Calu3 (cell line): ENCODE measurements around the gene CCDC88A. TPM values are rescaled to one million over a fixed set of nuclear protein-coding genes. Genes with fewer than 3 reads are reported as not detected.

Experiments used
- BruUV-seq: library from RNA; stranded (reverse); fragments of 400-500 nt; replicated peaks from 2 replicates; lab custom pipeline; 2021; lab: Mats Ljungman, UMichigan
- CTCF ChIA-PET: fragments of 300-600 bp; sonication (Branson Sonifier 250); formaldehyde crosslinking; loops from one replicate; lab custom pipeline; 2022; ENCODE audit warnings: antibody characterized with exemption; lab: Charles Lee
- DNase-seq: peaks from one replicate; pipeline ENCODE4 v3.0.0; 2022
- H3K27ac Mint-ChIP-seq: one replicate; pipeline ENCODE4 v1.8.0; 2022; ENCODE audit warnings: mixed read lengths; ENCODE audit not compliant: unreplicated experiment
- H3K27me3 Mint-ChIP-seq: one replicate; pipeline ENCODE4 v1.8.0; 2022; ENCODE audit warnings: mixed read lengths; ENCODE audit not compliant: unreplicated experiment
- H3K36me3 Mint-ChIP-seq: one replicate; pipeline ENCODE4 v1.8.0; 2022; ENCODE audit warnings: mild to moderate bottlenecking, moderate library complexity, mixed read lengths; ENCODE audit not compliant: insufficient read depth, unreplicated experiment
- H3K4me1 Mint-ChIP-seq: one replicate; pipeline ENCODE4 v1.8.0; 2022; ENCODE audit warnings: mild to moderate bottlenecking, low read depth, mixed read lengths; ENCODE audit not compliant: unreplicated experiment
- H3K4me3 Mint-ChIP-seq: one replicate; pipeline ENCODE4 v1.8.0; 2022; ENCODE audit warnings: mild to moderate bottlenecking, low read depth, moderate library complexity, mixed read lengths; ENCODE audit not compliant: unreplicated experiment
- H3K9me3 Mint-ChIP-seq: one replicate; pipeline ENCODE4 v1.8.0; 2022; ENCODE audit warnings: low read depth, mixed read lengths; ENCODE audit not compliant: unreplicated experiment
- CTCF ChIP-seq: fragments of 200-600 bp; IDR thresholded peaks from one replicate; pipeline ENCODE4 v1.8.0; 2022; ENCODE audit warnings: antibody characterized with exemption; ENCODE audit not compliant: unreplicated experiment
- intact Hi-C: fragments of 100-400 bp; cut with micrococcal nuclease; formaldehyde crosslinking; loops from one replicate; pipeline ENCODE4 v1.10.0; 2022; ENCODE audit not compliant: unreplicated experiment
- total RNA-seq: library from RNA; stranded (reverse); gene quantifications from 2 replicates; pipeline ENCODE4 v1.2.3, GENCODE V29; 2022

Gene CCDC88A
- total RNA-seq, 1 experiment from 2014 or later, result 49.7 TPM

GRCh38 chr2:55441280-55441892 lies 21.7 kb upstream of the CCDC88A start:
- intact Hi-C loops, result no loop called here
- Mint-ChIP-seq H3K9me3 (no peaks in the 10 kb centered on the region), H3K4me3 (no peak overlapping the region), H3K27me3 (peaks cover 16% of the 10 kb centered on the region), H3K27ac (no peak overlapping the region), H3K36me3 (no peaks in the 10 kb centered on the region), H3K4me1 (no peaks in the 10 kb centered on the region)
- no TSS peak for BruUV-seq
- no peak for DNase-seq
- TF ChIP-seq CTCF, result no peak
- CTCF ChIA-PET, result no interaction called here

- DNase-seq, result no peak
- H3K4me1 Mint-ChIP-seq, result no peaks in the 10 kb centered on the region
- H3K27me3 Mint-ChIP-seq, result peaks cover 5% of the 10 kb centered on the region
- no peak overlapping the region for H3K4me3 Mint-ChIP-seq
- H3K27ac Mint-ChIP-seq, result no peak overlapping the region
- CTCF ChIA-PET, result no interaction called here
- intact Hi-C loops, result loop anchor here (10.0 kb wide), 1 partner anchor 204 kb away; the partner anchor contains the start of genes CLHC1 and RPS27A
- no peaks in the 10 kb centered on the region for H3K36me3 Mint-ChIP-seq
- BruUV-seq, result no TSS peak
- no peaks in the 10 kb centered on the region for H3K9me3 Mint-ChIP-seq
- no peak for TF ChIP-seq CTCF
Observed at GRCh38 chr2:55439101-55439397, 19.4 kb upstream of the CCDC88A start.

GRCh38 chr2:55438391-55439100 lies 18.9 kb upstream of the CCDC88A start:
- no peak overlapping the region for H3K4me3 Mint-ChIP-seq
- BruUV-seq, result no TSS peak
- DNase-seq, result no peak
- no peak overlapping the region for H3K27ac Mint-ChIP-seq
- TF ChIP-seq CTCF, result no peak
- intact Hi-C loops, result loop anchor here (10.0 kb wide), 1 partner anchor 204 kb away; the partner anchor contains the start of genes CLHC1 and RPS27A
- H3K9me3 Mint-ChIP-seq, result no peaks in the 10 kb centered on the region
- no peaks in the 10 kb centered on the region for H3K36me3 Mint-ChIP-seq
- peaks cover under 1% of the 10 kb centered on the region for H3K27me3 Mint-ChIP-seq
- no peaks in the 10 kb centered on the region for H3K4me1 Mint-ChIP-seq
- CTCF ChIA-PET, result no interaction called here

GRCh38 chr2:55437515-55438390 lies 18.1 kb upstream of the CCDC88A start:
- Mint-ChIP-seq H3K36me3 (no peaks in the 10 kb centered on the region), H3K9me3 (no peaks in the 10 kb centered on the region), H3K27me3 (no peaks in the 10 kb centered on the region), H3K27ac (no peak overlapping the region), H3K4me3 (no peak overlapping the region), H3K4me1 (no peaks in the 10 kb centered on the region)
- no peak for DNase-seq
- no TSS peak for BruUV-seq
- TF ChIP-seq CTCF, result no peak
- intact Hi-C loops, result loop anchor here (10.0 kb wide), 1 partner anchor 203 kb away; the partner anchor contains the start of genes CLHC1 and RPS27A
- CTCF ChIA-PET, result no interaction called here
